Hepatocyte (in vitro differentiated cells): ENCODE measurements around the gene HYAL2. TPM values are rescaled to one million over a fixed set of nuclear protein-coding genes. Genes with fewer than 3 reads are reported as not detected.

Experiments
- DNase-seq: peaks from one replicate; pipeline ENCODE4 v3.0.0-alpha.2; 2016; ENCODE audit warnings: low spot score
- H2AFZ ChIP-seq: fragments of 200-600 bp; sonication (generic); 2 replicates; pipeline ENCODE4 v1.6.0; 2016; ENCODE audit warnings: antibody characterized with exemption, mild to moderate bottlenecking
- H3K27ac ChIP-seq: fragments of 200-600 bp; sonication (generic); 2 replicates; pipeline ENCODE4 v1.5.1; 2016; ENCODE audit warnings: mild to moderate bottlenecking
- H3K27me3 ChIP-seq: fragments of 200-600 bp; sonication (generic); 2 replicates; pipeline ENCODE4 v1.6.1; 2016
- H3K36me3 ChIP-seq: fragments of 200-600 bp; sonication (generic); replicated peaks from 2 replicates; pipeline ENCODE4 v1.5.1; 2016; ENCODE audit warnings: low read depth; ENCODE audit not compliant: insufficient read depth
- H3K4me1 ChIP-seq: fragments of 200-600 bp; sonication (generic); 2 replicates; pipeline ENCODE4 v1.5.1; 2016; ENCODE audit warnings: mild to moderate bottlenecking, moderate library complexity; ENCODE audit not compliant: insufficient read depth
- H3K4me2 ChIP-seq: fragments of 200-600 bp; sonication (generic); 2 replicates; pipeline ENCODE4 v1.6.0; 2016
- H3K4me3 ChIP-seq: fragments of 200-600 bp; sonication (generic); 2 replicates; pipeline ENCODE4 v1.5.1; 2016; ENCODE audit warnings: mild to moderate bottlenecking
- H3K79me2 ChIP-seq: fragments of 200-600 bp; sonication (generic); 2 replicates; pipeline ENCODE4 v1.6.0; 2017; ENCODE audit warnings: mild to moderate bottlenecking
- H3K9me2 ChIP-seq: fragments of 200-600 bp; sonication (generic); replicated peaks from 2 replicates; pipeline ENCODE4 v1.6.0; 2017; ENCODE audit warnings: mild to moderate bottlenecking; ENCODE audit not compliant: insufficient read depth
- H3K9me3 ChIP-seq: fragments of 200-600 bp; sonication (generic); 2 replicates; pipeline ENCODE4 v1.5.1; 2016; ENCODE audit warnings: low read depth, mild to moderate bottlenecking
- H4K20me1 ChIP-seq: fragments of 200-600 bp; sonication (generic); 2 replicates; pipeline ENCODE4 v1.6.0; 2016; ENCODE audit warnings: mild to moderate bottlenecking; ENCODE audit not compliant: insufficient read depth, poor library complexity, severe bottlenecking
- EZH2 ChIP-seq: fragments of 200-600 bp; sonication (generic); IDR thresholded peaks from 2 replicates; pipeline ENCODE4 v1.6.1; 2016; ENCODE audit warnings: antibody characterized with exemption, mild to moderate bottlenecking, borderline replicate concordance
- EZH2phosphoT487 ChIP-seq: fragments of 200-600 bp; sonication (generic); IDR thresholded peaks from one replicate; pipeline ENCODE4 v1.6.1; 2018; ENCODE audit warnings: antibody characterized with exemption, mild to moderate bottlenecking, low read depth, moderate library complexity; ENCODE audit not compliant: unreplicated experiment, severe bottlenecking
- WGBS: methylation state at CpG from one replicate; pipeline ENCODE4 v1.1.6; 2016; ENCODE audit warnings: low lambda C conversion rate; ENCODE audit errors: missing lambda C conversion rate; 5-methylcytosine and 5-hydroxymethylcytosine counted together
- polyA plus RNA-seq: library from polyadenylated mRNA; unstranded; fragments of >200 nt; fragmentation: Nextera tagmentation; extraction: Ambion mirVana; gene quantifications from 2 replicates; pipeline ENCODE4 v1.2.1, GENCODE V29; 2016
- total RNA-seq: library from RNA; depleted of rRNA; stranded (reverse); fragments of >200 nt; gene quantifications from 2 replicates; pipeline ENCODE4 v1.2.3, GENCODE V29; 2014
- TF ChIP-seq, protein P1 (sequence below): fragments of 200-600 bp; sonication (generic); IDR thresholded peaks from 2 replicates; pipeline ENCODE4 v1.5.1; 2016; ENCODE audit warnings: antibody characterized with exemption, mild to moderate bottlenecking; ENCODE audit not compliant: poor library complexity

HYAL2 gene
- total and polyA plus RNA-seq, 2 experiments from 2014 or later = 75.4 to 125 TPM

DNA sequence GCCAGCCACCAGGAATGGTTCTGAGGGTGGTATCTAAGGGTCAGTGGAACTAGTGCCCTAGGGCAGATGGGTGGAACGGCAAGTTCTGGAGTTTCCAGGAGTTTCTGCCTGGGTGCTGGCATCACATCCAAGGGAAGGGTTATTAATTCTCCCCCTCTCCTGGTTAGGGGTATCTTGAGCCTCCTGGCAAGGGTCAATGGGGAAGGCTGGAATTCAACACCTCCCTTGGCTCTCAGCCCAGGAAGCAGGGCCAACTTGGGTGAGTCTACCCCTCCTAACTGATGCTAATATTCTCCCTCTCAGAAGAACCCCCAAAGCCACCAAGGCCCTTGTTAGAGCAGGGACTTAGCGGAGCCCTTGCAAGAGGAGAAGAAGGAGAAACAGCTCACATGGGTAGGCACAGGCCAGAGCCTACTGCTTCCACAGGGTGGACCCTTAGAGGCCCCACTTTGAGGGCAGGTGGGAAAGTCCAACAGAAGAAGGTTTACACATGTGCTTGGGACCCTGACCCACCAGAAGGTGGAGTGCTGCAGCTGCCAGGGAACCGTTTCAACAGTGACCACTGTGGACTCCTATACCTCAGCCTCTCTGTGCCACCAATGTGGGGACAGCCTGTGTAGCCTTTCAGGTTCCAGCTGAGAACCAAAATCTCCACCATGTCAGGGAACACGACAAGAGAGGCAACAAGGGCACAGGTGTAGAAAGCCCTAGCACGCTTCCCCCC lies 33.4 kb upstream of the HYAL2 start:
- Histone ChIP-seq H3K27me3 (no peaks in the 10 kb centered on the region), H3K4me3 (no peak overlapping the region), H3K79me2 (peaks cover 52% of the 10 kb centered on the region), H3K4me2 (peak overlapping the region; percentile 99), H2AFZ (no peak overlapping the region), H3K36me3 (no peaks in the 10 kb centered on the region), H3K27ac (no peak overlapping the region), H3K9me3 (no peaks in the 10 kb centered on the region), H3K9me2 (no peaks in the 10 kb centered on the region), H4K20me1 (peaks cover 38% of the 10 kb centered on the region), H3K4me1 (peaks cover 34% of the 10 kb centered on the region)
- DNase-seq = no peak
- 82% methylated on average over 5 of the region's 5 CpGs for WGBS
- no peak for TF ChIP-seq EZH2
- TF ChIP-seq EZH2phosphoT487 = no peak
- TF ChIP-seq, protein P1, sequence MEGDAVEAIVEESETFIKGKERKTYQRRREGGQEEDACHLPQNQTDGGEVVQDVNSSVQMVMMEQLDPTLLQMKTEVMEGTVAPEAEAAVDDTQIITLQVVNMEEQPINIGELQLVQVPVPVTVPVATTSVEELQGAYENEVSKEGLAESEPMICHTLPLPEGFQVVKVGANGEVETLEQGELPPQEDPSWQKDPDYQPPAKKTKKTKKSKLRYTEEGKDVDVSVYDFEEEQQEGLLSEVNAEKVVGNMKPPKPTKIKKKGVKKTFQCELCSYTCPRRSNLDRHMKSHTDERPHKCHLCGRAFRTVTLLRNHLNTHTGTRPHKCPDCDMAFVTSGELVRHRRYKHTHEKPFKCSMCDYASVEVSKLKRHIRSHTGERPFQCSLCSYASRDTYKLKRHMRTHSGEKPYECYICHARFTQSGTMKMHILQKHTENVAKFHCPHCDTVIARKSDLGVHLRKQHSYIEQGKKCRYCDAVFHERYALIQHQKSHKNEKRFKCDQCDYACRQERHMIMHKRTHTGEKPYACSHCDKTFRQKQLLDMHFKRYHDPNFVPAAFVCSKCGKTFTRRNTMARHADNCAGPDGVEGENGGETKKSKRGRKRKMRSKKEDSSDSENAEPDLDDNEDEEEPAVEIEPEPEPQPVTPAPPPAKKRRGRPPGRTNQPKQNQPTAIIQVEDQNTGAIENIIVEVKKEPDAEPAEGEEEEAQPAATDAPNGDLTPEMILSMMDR = peak; percentile 3

DNA sequence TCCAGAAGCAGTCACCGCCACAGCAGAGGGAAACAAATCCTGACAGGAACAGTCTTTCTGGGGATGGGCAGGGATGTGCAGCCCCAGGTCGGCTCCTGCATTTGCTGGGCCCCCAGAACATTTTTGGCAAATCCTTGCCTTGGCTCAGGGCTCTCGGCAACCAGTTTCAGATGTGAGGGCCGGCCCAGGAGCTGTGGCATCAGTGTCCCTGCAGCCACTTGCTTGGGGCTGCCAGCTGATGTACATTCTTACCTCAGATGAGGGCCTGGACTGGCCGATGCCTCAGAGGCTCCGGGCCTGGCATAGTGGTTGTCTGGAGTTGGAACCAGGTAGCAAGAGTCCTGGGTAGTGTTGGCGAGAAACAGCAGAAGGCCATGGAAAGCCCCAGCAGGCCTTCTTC lies 32.3 kb upstream of the HYAL2 start:
- Histone ChIP-seq H4K20me1 (peaks cover 38% of the 10 kb centered on the region), H3K9me2 (no peaks in the 10 kb centered on the region), H3K36me3 (no peaks in the 10 kb centered on the region), H3K79me2 (peaks cover 57% of the 10 kb centered on the region), H3K9me3 (no peaks in the 10 kb centered on the region), H3K27me3 (no peaks in the 10 kb centered on the region), H3K4me1 (peaks cover 39% of the 10 kb centered on the region), H2AFZ (no peak overlapping the region), H3K27ac (no peak overlapping the region), H3K4me3 (no peak overlapping the region), H3K4me2 (no peak overlapping the region)
- TF ChIP-seq, protein P1 = no peak
- TF ChIP-seq EZH2phosphoT487 (no peak), EZH2 (no peak)
- 97% methylated on average over 7 of the region's 7 CpGs for WGBS
- no peak for DNase-seq

DNA sequence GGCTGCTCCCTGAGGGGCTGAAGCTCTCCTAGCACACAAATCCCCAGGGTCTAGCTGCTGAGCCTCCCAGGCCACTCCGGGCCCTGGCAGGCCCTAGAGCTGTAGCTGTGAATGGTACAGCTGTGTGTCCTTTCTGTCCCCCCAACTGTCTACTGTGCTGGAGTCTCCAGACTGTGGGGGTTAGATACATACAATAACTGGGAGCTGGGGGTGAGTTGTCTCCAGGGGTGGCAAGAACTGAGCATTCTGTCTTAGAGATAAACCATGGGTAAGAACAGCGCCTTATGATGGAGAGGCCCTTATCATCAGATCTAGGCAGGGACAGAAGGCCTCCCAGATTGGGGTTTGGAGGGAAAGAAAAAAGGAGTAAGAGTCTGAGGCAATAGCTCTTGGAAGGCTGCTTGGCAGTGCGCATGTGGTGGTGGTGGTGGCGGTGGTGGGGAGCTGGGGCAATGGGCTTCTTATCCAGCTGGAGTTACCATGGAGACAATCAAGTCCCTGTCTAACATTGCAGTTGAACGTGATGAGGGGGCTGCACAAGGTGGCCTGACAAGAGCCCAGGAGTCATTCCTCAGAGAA lies 31.7 kb upstream of the HYAL2 start:
- TF ChIP-seq EZH2 (no peak), EZH2phosphoT487 (no peak)
- TF ChIP-seq, protein P1 = no peak
- no peaks in the 10 kb centered on the region for H3K36me3 ChIP-seq
- H3K4me2 ChIP-seq = no peak overlapping the region
- no peak overlapping the region for H3K4me3 ChIP-seq
- peaks cover 44% of the 10 kb centered on the region for H3K4me1 ChIP-seq
- H3K79me2 ChIP-seq = peaks cover 62% of the 10 kb centered on the region
- no peaks in the 10 kb centered on the region for H3K9me2 ChIP-seq
- no peak for DNase-seq
- no peak overlapping the region for H2AFZ ChIP-seq
- no peak overlapping the region for H3K27ac ChIP-seq
- no peaks in the 10 kb centered on the region for H3K9me3 ChIP-seq
- WGBS = 94% methylated on average over 5 of the region's 5 CpGs
- H3K27me3 ChIP-seq = no peaks in the 10 kb centered on the region
- peaks cover 38% of the 10 kb centered on the region for H4K20me1 ChIP-seq
